DMS79 (cell line): Measurements from ENCODE around the gene C20orf141.
"Not testable (repeated sequence)": the region's sequence is repeated elsewhere in the genome, so short reads cannot be mapped to it uniquely, and the experiment has no call there.

Experiments used
- DNase-seq: peaks from one replicate; lab custom pipeline; 2025; lab: John Stamatoyannopoulos, UW

The C20orf141 gene

GRCh38 chr20:2820896-2821869 lies 6.4 kb downstream of the C20orf141 start:
- no peak for DNase-seq

- no peak for DNase-seq
Measured at GRCh38 chr20:2822073-2822472, 7.3 kb downstream of the C20orf141 start.

GRCh38 chr20:2825761-2826160 lies 11.0 kb downstream of the C20orf141 start:
- DNase-seq = no peak

- no peak for DNase-seq
Measured at GRCh38 chr20:2826655-2827054, 11.9 kb downstream of the C20orf141 start.

GRCh38 chr20:2829376-2829775 lies 14.6 kb downstream of the C20orf141 start:
- no peak for DNase-seq

GRCh38 chr20:2831206-2831605 lies 16.4 kb downstream of the C20orf141 start:
- DNase-seq = not testable (repeated sequence)

GRCh38 chr20:2833761-2834160 lies 19.0 kb downstream of the C20orf141 start:
- no peak for DNase-seq

- no peak for DNase-seq
Measured at GRCh38 chr20:2834401-2835110, 19.8 kb downstream of the C20orf141 start.

GRCh38 chr20:2835331-2835796 lies 20.6 kb downstream of the C20orf141 start:
- no peak for DNase-seq

- no peak for DNase-seq
Measured at GRCh38 chr20:2836035-2836434, 21.2 kb downstream of the C20orf141 start.

GRCh38 chr20:2837221-2837960 lies 22.6 kb downstream of the C20orf141 start:
- no peak for DNase-seq

GRCh38 chr20:2838170-2838797 lies 23.5 kb downstream of the C20orf141 start:
- DNase-seq = no peak

- no peak for DNase-seq
Measured at GRCh38 chr20:2838847-2839671, 24.3 kb downstream of the C20orf141 start.

GRCh38 chr20:2839732-2840137 lies 24.9 kb downstream of the C20orf141 start:
- DNase-seq = no peak

GRCh38 chr20:2840138-2840966 lies 25.6 kb downstream of the C20orf141 start, which contains the start of the genes PCED1A and VPS16:
Gene PCED1A (minus strand): TSS chr20:2840655. CDS start chr20:2839912, 743 bp downstream.
Gene VPS16 (plus strand): TSS chr20:2840745. CDS start chr20:2840775, 30 bp downstream.
- DNase-seq = peak; percentile 61

- no peak for DNase-seq
Measured at GRCh38 chr20:2840967-2841531, 26.3 kb downstream of the C20orf141 start.

- DNase-seq = no peak
Measured at GRCh38 chr20:2845607-2846006, 30.8 kb downstream of the C20orf141 start.

GRCh38 chr20:2846698-2847097 lies 31.9 kb downstream of the C20orf141 start:
- no peak for DNase-seq

- DNase-seq = no peak
Measured at GRCh38 chr20:2847802-2848201, 33.0 kb downstream of the C20orf141 start.
